Mammary epithelial cell (primary cell): Measurements from ENCODE around the gene GALNS.

Experiments
- EZH2 ChIP-seq: IDR thresholded peaks from 2 replicates; pipeline ENCODE4 v1.6.1; 2012; ENCODE audit warnings: low read length, inconsistent platforms, borderline replicate concordance
- TF ChIP-seq, protein P1 (sequence below), 2 donors: IDR thresholded peaks in 1 of 2; conservative IDR thresholded peaks in 1 of 2; 2 replicates each; pipeline ENCODE4 v1.5.1; 2011 to 2012; ENCODE audit warnings: inconsistent platforms in 2 of 2, low read length in 2 of 2, mild to moderate bottlenecking in 2 of 2, control low read depth in 1 of 2, low read depth in 1 of 2; ENCODE audit not compliant: insufficient read depth in 1 of 2; ENCODE audit errors: extremely low read depth in 1 of 2

DNA sequence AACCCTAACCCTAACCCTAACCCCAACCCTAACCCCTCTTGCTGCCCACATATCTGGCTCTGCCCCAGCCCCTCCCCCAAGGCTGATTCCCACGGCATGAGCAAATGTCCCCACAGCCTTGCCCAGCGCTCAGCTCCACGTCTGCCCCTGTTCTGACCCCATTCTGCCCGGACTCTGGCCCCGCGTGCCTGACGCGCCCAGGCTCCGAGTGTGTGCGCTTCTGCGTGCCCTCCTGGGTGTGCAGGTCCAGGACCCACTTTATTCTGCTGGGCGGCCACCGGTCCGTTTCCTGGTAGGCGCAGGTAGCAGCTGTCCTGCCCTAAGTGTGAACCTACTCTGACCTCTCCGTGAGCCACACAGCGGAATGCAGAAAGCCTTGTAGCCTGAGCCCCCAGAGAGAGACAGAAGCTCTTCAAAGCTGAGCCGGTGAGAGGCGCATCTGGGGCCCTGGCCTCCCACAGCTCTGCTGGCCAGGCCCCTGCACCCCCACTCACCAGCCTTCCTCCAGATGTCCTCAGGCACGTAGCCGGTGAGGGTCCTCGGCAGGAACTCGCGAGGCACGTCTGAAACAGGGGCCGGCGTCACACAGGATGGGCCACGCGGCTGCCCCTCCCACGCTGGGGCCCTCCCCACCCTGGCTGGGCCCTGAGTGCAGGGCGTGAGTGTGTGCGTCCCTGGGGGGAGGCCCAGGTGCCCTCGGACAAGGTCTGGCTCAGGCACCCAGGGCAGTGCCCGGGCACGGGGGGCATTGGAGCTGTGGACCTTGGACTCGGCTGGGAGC is 23.7 kb upstream of the GALNS start:
- TF ChIP-seq EZH2: no peak
- TF ChIP-seq, protein P1, sequence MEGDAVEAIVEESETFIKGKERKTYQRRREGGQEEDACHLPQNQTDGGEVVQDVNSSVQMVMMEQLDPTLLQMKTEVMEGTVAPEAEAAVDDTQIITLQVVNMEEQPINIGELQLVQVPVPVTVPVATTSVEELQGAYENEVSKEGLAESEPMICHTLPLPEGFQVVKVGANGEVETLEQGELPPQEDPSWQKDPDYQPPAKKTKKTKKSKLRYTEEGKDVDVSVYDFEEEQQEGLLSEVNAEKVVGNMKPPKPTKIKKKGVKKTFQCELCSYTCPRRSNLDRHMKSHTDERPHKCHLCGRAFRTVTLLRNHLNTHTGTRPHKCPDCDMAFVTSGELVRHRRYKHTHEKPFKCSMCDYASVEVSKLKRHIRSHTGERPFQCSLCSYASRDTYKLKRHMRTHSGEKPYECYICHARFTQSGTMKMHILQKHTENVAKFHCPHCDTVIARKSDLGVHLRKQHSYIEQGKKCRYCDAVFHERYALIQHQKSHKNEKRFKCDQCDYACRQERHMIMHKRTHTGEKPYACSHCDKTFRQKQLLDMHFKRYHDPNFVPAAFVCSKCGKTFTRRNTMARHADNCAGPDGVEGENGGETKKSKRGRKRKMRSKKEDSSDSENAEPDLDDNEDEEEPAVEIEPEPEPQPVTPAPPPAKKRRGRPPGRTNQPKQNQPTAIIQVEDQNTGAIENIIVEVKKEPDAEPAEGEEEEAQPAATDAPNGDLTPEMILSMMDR (conservative IDR thresholded peaks at IDR 0.05 in 1 of 2, IDR thresholded peaks at IDR 0.05 in 1 of 2; ENCODE audit: extremely low read depth in 1 of 2, insufficient read depth in 1 of 2, low read depth in 1 of 2, low read length in 2 of 2): no peak
